Neural progenitor cell (in vitro differentiated cells): ENCODE measurements around the gene ANKS1B. TPM values are rescaled to one million over a fixed set of nuclear protein-coding genes. Genes with fewer than 3 reads are reported as not detected.

ENCODE experiments used
- DNase-seq: peaks from one replicate; pipeline ENCODE4 v3.0.0-alpha.2; 2016; ENCODE audit warnings: low spot score
- H2AFZ ChIP-seq: fragments of 200-600 bp; sonication (generic); replicated peaks from 2 replicates; pipeline ENCODE4 v1.6.1; 2016; ENCODE audit warnings: antibody characterized with exemption
- H3F3A ChIP-seq: fragments of 200-600 bp; sonication (generic); 2 replicates; pipeline ENCODE4 v1.6.1; 2016; ENCODE audit warnings: antibody characterized with exemption, low read depth
- H3K27ac ChIP-seq: fragments of 200-600 bp; sonication (generic); 2 replicates; pipeline ENCODE4 v1.5.1; 2016; ENCODE audit warnings: mild to moderate bottlenecking
- H3K27me3 ChIP-seq: fragments of 200-600 bp; sonication (generic); 2 replicates; pipeline ENCODE4 v1.6.1; 2016; ENCODE audit warnings: mild to moderate bottlenecking, moderate library complexity
- H3K36me3 ChIP-seq: fragments of 200-600 bp; sonication (generic); 2 replicates; pipeline ENCODE4 v1.5.1; 2016
- H3K4me1 ChIP-seq: fragments of 200-600 bp; sonication (generic); 2 replicates; pipeline ENCODE4 v1.6.1; 2016; ENCODE audit warnings: mixed run types
- H3K4me2 ChIP-seq: fragments of 200-600 bp; sonication (generic); 2 replicates; pipeline ENCODE4 v1.6.1; 2016
- H3K4me3 ChIP-seq: fragments of 200-600 bp; sonication (generic); 2 replicates; pipeline ENCODE4 v1.5.1; 2016
- H3K79me2 ChIP-seq: fragments of 200-600 bp; sonication (generic); 2 replicates; pipeline ENCODE4 v1.6.1; 2016; ENCODE audit warnings: low read depth
- H3K9ac ChIP-seq: fragments of 200-600 bp; sonication (generic); 2 replicates; pipeline ENCODE4 v1.6.1; 2016
- H3K9me3 ChIP-seq: fragments of 200-600 bp; sonication (generic); 2 replicates; pipeline ENCODE4 v1.5.1; 2016; ENCODE audit warnings: low read depth
- H4K20me1 ChIP-seq: fragments of 200-600 bp; sonication (generic); 2 replicates; pipeline ENCODE4 v1.6.1; 2016; ENCODE audit warnings: low read depth
- H3K27ac Mint-ChIP-seq: 3 replicates; pipeline ENCODE4 v1.8.0; 2021; ENCODE audit warnings: mixed read lengths
- H3K27me3 Mint-ChIP-seq: 2 replicates; pipeline ENCODE4 v1.8.0; 2022; ENCODE audit warnings: low read depth, mild to moderate bottlenecking, inconsistent platforms, moderate library complexity, mixed read lengths; ENCODE audit not compliant: insufficient read depth
- H3K36me3 Mint-ChIP-seq: 3 replicates; pipeline ENCODE4 v1.8.0; 2021; ENCODE audit warnings: mixed read lengths
- H3K4me1 Mint-ChIP-seq: 3 replicates; pipeline ENCODE4 v1.8.0; 2021; ENCODE audit warnings: mixed read lengths
- H3K4me3 Mint-ChIP-seq: 3 replicates; pipeline ENCODE4 v1.8.0; 2021; ENCODE audit warnings: mild to moderate bottlenecking, moderate library complexity, mixed read lengths
- H3K9me3 Mint-ChIP-seq: 3 replicates; pipeline ENCODE4 v1.8.0; 2020; ENCODE audit warnings: mixed read lengths
- EZH2 ChIP-seq: fragments of 200-600 bp; sonication (generic); IDR thresholded peaks from 2 replicates; pipeline ENCODE4 v1.6.1; 2017; ENCODE audit warnings: antibody characterized with exemption, mild to moderate bottlenecking, moderate library complexity
- EZH2phosphoT487 ChIP-seq: fragments of 200-600 bp; sonication (generic); IDR thresholded peaks from 2 replicates; pipeline ENCODE4 v1.6.1; 2017; ENCODE audit warnings: antibody characterized with exemption
- total RNA-seq: library from RNA; depleted of rRNA; stranded (reverse); fragments of >200 nt; gene quantifications from 2 replicates; pipeline ENCODE4 v1.2.3, GENCODE V29; 2015; ENCODE audit warnings: low replicate concordance
- TF ChIP-seq, protein P1 (sequence below): fragments of 200-600 bp; sonication (generic); IDR thresholded peaks from 2 replicates; pipeline ENCODE4 v1.5.1; 2017; ENCODE audit warnings: antibody characterized with exemption, mild to moderate bottlenecking

The ANKS1B gene
- total RNA-seq, 1 donor from 2014 or later: 7.9 TPM

- Histone ChIP-seq H3K36me3 (no peaks in the 10 kb centered on the region), H3F3A (no peaks in the 10 kb centered on the region), H3K4me2 (no peak overlapping the region), H3K9ac (no peak overlapping the region), H3K27me3 (no peaks in the 10 kb centered on the region), H4K20me1 (no peaks in the 10 kb centered on the region), H3K4me1 (peaks cover 1% of the 10 kb centered on the region), H3K4me3 (no peak overlapping the region), H2AFZ (no peak overlapping the region), H3K79me2 (no peaks in the 10 kb centered on the region), H3K27ac (no peak overlapping the region), H3K9me3 (no peaks in the 10 kb centered on the region)
- Mint-ChIP-seq H3K36me3 (no peaks in the 10 kb centered on the region), H3K4me3 (no peak overlapping the region), H3K4me1 (peaks cover 3% of the 10 kb centered on the region), H3K27me3 (peaks cover 2% of the 10 kb centered on the region), H3K27ac (no peak overlapping the region), H3K9me3 (no peaks in the 10 kb centered on the region)
- TF ChIP-seq, protein P1, sequence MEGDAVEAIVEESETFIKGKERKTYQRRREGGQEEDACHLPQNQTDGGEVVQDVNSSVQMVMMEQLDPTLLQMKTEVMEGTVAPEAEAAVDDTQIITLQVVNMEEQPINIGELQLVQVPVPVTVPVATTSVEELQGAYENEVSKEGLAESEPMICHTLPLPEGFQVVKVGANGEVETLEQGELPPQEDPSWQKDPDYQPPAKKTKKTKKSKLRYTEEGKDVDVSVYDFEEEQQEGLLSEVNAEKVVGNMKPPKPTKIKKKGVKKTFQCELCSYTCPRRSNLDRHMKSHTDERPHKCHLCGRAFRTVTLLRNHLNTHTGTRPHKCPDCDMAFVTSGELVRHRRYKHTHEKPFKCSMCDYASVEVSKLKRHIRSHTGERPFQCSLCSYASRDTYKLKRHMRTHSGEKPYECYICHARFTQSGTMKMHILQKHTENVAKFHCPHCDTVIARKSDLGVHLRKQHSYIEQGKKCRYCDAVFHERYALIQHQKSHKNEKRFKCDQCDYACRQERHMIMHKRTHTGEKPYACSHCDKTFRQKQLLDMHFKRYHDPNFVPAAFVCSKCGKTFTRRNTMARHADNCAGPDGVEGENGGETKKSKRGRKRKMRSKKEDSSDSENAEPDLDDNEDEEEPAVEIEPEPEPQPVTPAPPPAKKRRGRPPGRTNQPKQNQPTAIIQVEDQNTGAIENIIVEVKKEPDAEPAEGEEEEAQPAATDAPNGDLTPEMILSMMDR: no peak
- TF ChIP-seq EZH2phosphoT487: no peak
- TF ChIP-seq EZH2: no peak
- no peak for DNase-seq
These were observed 1172.5 kb downstream of the ANKS1B start for GRCh38 chr12:98812225-98812624.

- Histone ChIP-seq H3K36me3 (no peaks in the 10 kb centered on the region), H3K27ac (no peak overlapping the region), H2AFZ (peak overlapping the region; percentile 82)
These were observed 1176.4 kb downstream of the ANKS1B start for GRCh38 chr12:98808243-98808875.

GRCh38 chr12:98807187-98807586 is 1177.5 kb downstream of the ANKS1B start:
- Histone ChIP-seq H3K27me3 (no peaks in the 10 kb centered on the region), H3F3A (no peaks in the 10 kb centered on the region), H3K4me3 (no peak overlapping the region), H3K27ac (no peak overlapping the region), H4K20me1 (no peaks in the 10 kb centered on the region), H3K4me1 (no peaks in the 10 kb centered on the region), H3K4me2 (no peak overlapping the region), H3K9ac (no peak overlapping the region), H3K79me2 (no peaks in the 10 kb centered on the region), H3K36me3 (no peaks in the 10 kb centered on the region), H2AFZ (no peak overlapping the region), H3K9me3 (no peaks in the 10 kb centered on the region)
- H3K4me3 Mint-ChIP-seq: no peak overlapping the region
- TF ChIP-seq, protein P1: no peak
- TF ChIP-seq EZH2phosphoT487 (no peak), EZH2 (no peak)
- no peaks in the 10 kb centered on the region for H3K36me3 Mint-ChIP-seq
- peaks cover 2% of the 10 kb centered on the region for H3K27me3 Mint-ChIP-seq
- no peak for DNase-seq
- H3K9me3 Mint-ChIP-seq: no peaks in the 10 kb centered on the region
- H3K27ac Mint-ChIP-seq: no peak overlapping the region
- no peaks in the 10 kb centered on the region for H3K4me1 Mint-ChIP-seq

More at GRCh38 chr12:98808243-98808875, 1176.4 kb downstream of the ANKS1B start:
- no peaks in the 10 kb centered on the region for H4K20me1 ChIP-seq
- H3K4me3 Mint-ChIP-seq: no peak overlapping the region
- H3K4me3 ChIP-seq: no peak overlapping the region
- H3K9me3 Mint-ChIP-seq: no peaks in the 10 kb centered on the region
- H3K4me1 ChIP-seq: no peaks in the 10 kb centered on the region
- no peaks in the 10 kb centered on the region for H3K36me3 Mint-ChIP-seq
- H3F3A ChIP-seq: no peaks in the 10 kb centered on the region
- H3K9me3 ChIP-seq: no peaks in the 10 kb centered on the region
- DNase-seq: no peak
- no peak overlapping the region for H3K4me2 ChIP-seq
- H3K4me1 Mint-ChIP-seq: no peaks in the 10 kb centered on the region
- H3K27ac Mint-ChIP-seq: no peak overlapping the region
- H3K27me3 ChIP-seq: no peaks in the 10 kb centered on the region
- TF ChIP-seq EZH2phosphoT487 (no peak), EZH2 (no peak)
- TF ChIP-seq, protein P1: no peak
- H3K9ac ChIP-seq: no peak overlapping the region
- no peaks in the 10 kb centered on the region for H3K79me2 ChIP-seq
- peaks cover 2% of the 10 kb centered on the region for H3K27me3 Mint-ChIP-seq
